Stimulated activated naive CD8-positive, alpha-beta T cell treated with anti-CD3 and anti-CD28 coated beads, Interleukin-15, amount 100 ng/mL, for 72 hours (primary cell): ENCODE data around the gene SOWAHD.
"Not testable (repeated sequence)": the region's sequence is repeated elsewhere in the genome, so short reads cannot be mapped to it uniquely, and the experiment has no call there.

Experiments
- ATAC-seq: fragments of 150-1000 bp; cut with Tn5 transposase; 2 replicates; pipeline ENCODE4 v1.10.0; 2021; ENCODE audit warnings: mild to moderate bottlenecking, moderate library complexity
- DNase-seq, 2 donors: peaks; one replicate each; pipeline ENCODE4 v3.0.0; 2021 to 2022
- H3K27ac Mint-ChIP-seq, 2 donors: one replicate each; pipeline ENCODE4 v1.8.0; 2022; ENCODE audit warnings: mild to moderate bottlenecking in 2 of 2, mixed read lengths in 2 of 2, moderate library complexity in 2 of 2
- H3K27me3 Mint-ChIP-seq: one replicate; pipeline ENCODE4 v1.8.0; 2022; ENCODE audit warnings: mixed read lengths
- H3K4me1 Mint-ChIP-seq: one replicate; pipeline ENCODE4 v1.8.0; 2022; ENCODE audit warnings: mild to moderate bottlenecking, mixed read lengths
- H3K4me3 Mint-ChIP-seq, 2 donors: one replicate each; pipeline ENCODE4 v1.8.0; 2022; ENCODE audit warnings: mild to moderate bottlenecking in 2 of 2, mixed read lengths in 2 of 2, moderate library complexity in 1 of 2
- H3K9me3 Mint-ChIP-seq, 2 donors: one replicate each; pipeline ENCODE4 v1.8.0; 2022; ENCODE audit warnings: mixed read lengths in 2 of 2

SOWAHD gene

GRCh38 chrX:119757979-119758730 is at the start of gene SOWAHD:
SOWAHD (plus strand) TSS chrX:119758588; CDS start chrX:119758668, 80 bp downstream.
- peaks cover 59% of the 10 kb centered on the region for H3K4me1 Mint-ChIP-seq
- H3K27me3 Mint-ChIP-seq, result no peaks in the 10 kb centered on the region
- ATAC-seq (peak; percentile 3), DNase-seq (peak; percentile 15 to 17)
- H3K27ac Mint-ChIP-seq, result peak within 1 kb of the TSS in 1 of 2 donors; percentile 83
- no peaks in the 10 kb centered on the region for H3K9me3 Mint-ChIP-seq
- peak within 1 kb of the TSS; percentile 72 to 88 for H3K4me3 Mint-ChIP-seq

GRCh38 chrX:119708936-119709335 is 49.5 kb upstream of the SOWAHD start:
- DNase-seq, result no peak
- no peaks in the 10 kb centered on the region for H3K4me1 Mint-ChIP-seq
- H3K27me3 Mint-ChIP-seq, result no peaks in the 10 kb centered on the region
- no peak overlapping the region for H3K27ac Mint-ChIP-seq
- no peak for ATAC-seq
- H3K9me3 Mint-ChIP-seq, result peaks cover 0 to 7% of the 10 kb centered on the region in 2 donors
- no peak overlapping the region for H3K4me3 Mint-ChIP-seq

GRCh38 chrX:119709630-119710029 is 48.8 kb upstream of the SOWAHD start:
- Mint-ChIP-seq H3K27ac (no peak overlapping the region), H3K9me3 (peaks cover 0 to 7% of the 10 kb centered on the region in 2 donors), H3K27me3 (no peaks in the 10 kb centered on the region), H3K4me1 (no peaks in the 10 kb centered on the region), H3K4me3 (no peak overlapping the region)
- no peak for DNase-seq
- ATAC-seq, result no peak

GRCh38 chrX:119721487-119721886 is 36.9 kb upstream of the SOWAHD start:
- no peaks in the 10 kb centered on the region for H3K27me3 Mint-ChIP-seq
- H3K27ac Mint-ChIP-seq, result no peak overlapping the region
- H3K9me3 Mint-ChIP-seq, result no peaks in the 10 kb centered on the region
- H3K4me3 Mint-ChIP-seq, result no peak overlapping the region
- H3K4me1 Mint-ChIP-seq, result no peaks in the 10 kb centered on the region
- ATAC-seq, result no peak
- DNase-seq, result no peak

- H3K4me1 Mint-ChIP-seq, result peaks cover under 1% of the 10 kb centered on the region
- no peak overlapping the region for H3K27ac Mint-ChIP-seq
- no peak overlapping the region for H3K4me3 Mint-ChIP-seq
- H3K27me3 Mint-ChIP-seq, result no peaks in the 10 kb centered on the region
- H3K9me3 Mint-ChIP-seq, result no peaks in the 10 kb centered on the region
- DNase-seq (no peak), ATAC-seq (no peak)
Measured at GRCh38 chrX:119721926-119722325, 36.5 kb upstream of the SOWAHD start.

GRCh38 chrX:119726900-119727555 is 31.4 kb upstream of the SOWAHD start:
- peaks cover 7% of the 10 kb centered on the region for H3K4me1 Mint-ChIP-seq
- H3K27me3 Mint-ChIP-seq, result no peaks in the 10 kb centered on the region
- ATAC-seq, result peak; percentile 71
- peak overlapping the region; percentile 53 to 64 for H3K4me3 Mint-ChIP-seq
- H3K27ac Mint-ChIP-seq, result no peak overlapping the region
- no peak for DNase-seq
- H3K9me3 Mint-ChIP-seq, result no peaks in the 10 kb centered on the region

DNA sequence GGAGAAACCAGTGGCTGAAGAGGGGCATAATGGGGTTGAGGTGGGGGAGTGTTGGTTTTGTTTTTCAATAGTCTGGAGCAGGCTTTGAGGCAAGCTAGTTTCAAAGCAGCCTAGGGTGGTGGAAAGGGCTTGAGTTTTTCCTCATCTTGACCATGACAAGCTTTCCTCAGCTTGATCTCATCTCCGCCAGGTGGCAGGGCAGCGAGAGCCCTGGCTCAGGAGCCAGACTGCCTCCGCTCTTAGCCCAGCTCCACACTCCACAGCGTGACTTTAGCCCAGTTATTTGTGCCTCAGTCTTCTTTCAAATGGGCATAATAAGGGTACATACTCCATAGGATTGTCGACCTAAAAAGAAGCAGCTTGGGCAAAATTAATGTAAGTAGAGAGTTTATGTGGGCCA is 29.9 kb upstream of the SOWAHD start:
- ATAC-seq (no peak), DNase-seq (no peak)
- no peak overlapping the region for H3K27ac Mint-ChIP-seq
- no peak overlapping the region for H3K4me3 Mint-ChIP-seq
- H3K9me3 Mint-ChIP-seq, result no peaks in the 10 kb centered on the region
- H3K27me3 Mint-ChIP-seq, result no peaks in the 10 kb centered on the region
- peaks cover 7% of the 10 kb centered on the region for H3K4me1 Mint-ChIP-seq

DNA sequence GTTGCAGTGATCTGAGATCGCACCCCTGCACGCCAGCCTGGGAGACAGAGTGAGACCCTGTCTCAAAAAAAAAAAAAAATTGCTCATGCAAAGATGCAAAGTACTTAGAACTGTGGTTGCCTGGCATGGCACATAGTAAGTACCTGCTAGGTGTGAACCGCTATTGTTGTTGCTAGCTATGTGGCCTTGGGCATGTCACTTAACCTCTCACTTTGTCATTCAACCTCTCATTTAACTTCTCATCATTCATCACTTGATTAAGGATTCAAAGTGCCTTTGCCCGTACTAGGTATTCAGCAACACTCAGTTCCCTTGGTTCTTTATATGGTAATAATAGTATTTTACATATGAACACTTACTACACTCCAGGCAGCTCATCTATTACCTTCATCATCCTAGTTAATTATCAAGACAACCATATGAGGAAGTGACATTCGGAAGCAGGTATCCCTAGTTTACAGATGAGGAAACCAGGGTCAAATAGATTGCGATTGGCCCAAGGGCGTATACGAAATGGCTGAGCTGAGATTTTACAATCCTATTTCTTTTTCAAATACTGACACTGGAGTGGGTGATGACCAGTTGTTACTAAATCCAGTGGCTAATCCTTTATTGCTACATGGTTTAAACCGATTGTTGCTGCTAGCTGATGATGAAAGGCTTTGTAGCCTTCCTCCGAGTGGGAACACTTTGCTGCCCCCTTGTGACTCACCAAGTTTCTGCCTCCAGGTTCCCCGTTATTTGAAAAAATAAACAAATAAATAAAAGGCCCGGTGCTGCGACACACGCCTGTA is 28.8 kb upstream of the SOWAHD start:
- Mint-ChIP-seq H3K27me3 (no peaks in the 10 kb centered on the region), H3K4me3 (no peak overlapping the region), H3K4me1 (peaks cover 7% of the 10 kb centered on the region), H3K9me3 (no peaks in the 10 kb centered on the region), H3K27ac (peak overlapping the region in 1 of 2 donors; percentile 13)
- DNase-seq, result peak; percentile 49 to 57
- ATAC-seq, result peak; percentile 60

DNA sequence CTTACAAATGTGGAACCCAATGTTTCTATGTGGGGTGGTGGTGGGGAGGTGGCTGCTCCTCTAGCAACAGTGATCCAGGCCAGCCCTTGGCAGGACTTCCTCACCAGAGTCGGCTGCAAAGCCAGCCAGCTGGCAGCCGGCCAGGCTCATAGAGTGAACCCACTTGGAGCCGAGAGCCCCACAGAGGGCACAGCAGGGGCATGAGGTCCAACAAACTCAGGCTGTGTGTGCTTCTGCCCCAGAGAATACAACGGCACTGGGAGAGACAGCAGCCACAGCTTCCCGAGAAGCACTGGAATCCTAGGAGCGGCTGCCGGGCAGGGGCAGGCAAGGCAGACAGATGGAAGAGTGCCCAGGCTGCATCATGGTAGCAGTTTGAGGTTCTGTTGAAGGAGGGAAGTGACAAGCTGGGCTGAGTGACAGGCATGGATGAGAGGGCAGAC is 23.5 kb upstream of the SOWAHD start:
- H3K4me1 Mint-ChIP-seq, result no peaks in the 10 kb centered on the region
- DNase-seq (no peak), ATAC-seq (no peak)
- H3K27ac Mint-ChIP-seq, result no peak overlapping the region
- H3K9me3 Mint-ChIP-seq, result no peaks in the 10 kb centered on the region
- H3K4me3 Mint-ChIP-seq, result no peak overlapping the region
- H3K27me3 Mint-ChIP-seq, result no peaks in the 10 kb centered on the region

DNA sequence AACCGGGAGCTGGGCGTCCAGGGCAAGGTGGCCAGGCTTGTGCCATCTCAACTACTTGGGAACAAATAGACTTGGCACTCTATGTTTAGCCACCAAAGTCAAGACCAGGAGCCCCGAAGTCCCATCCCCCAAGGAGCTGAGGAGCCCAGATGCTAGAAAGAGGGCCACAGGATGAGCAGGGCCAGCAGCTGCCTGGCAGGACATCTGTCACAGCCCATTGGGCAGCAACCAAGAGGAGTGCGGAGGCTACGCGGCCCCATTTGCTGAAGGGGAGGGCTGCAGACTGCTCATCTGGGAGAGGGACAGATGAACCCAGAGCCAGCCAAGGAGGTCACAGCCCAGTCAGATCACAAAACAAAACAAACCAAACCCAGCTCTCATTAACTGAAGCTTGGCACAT is 22.9 kb upstream of the SOWAHD start:
- Mint-ChIP-seq H3K4me1 (no peaks in the 10 kb centered on the region), H3K27ac (peak overlapping the region in 1 of 2 donors; percentile 19), H3K4me3 (no peak overlapping the region), H3K9me3 (no peaks in the 10 kb centered on the region), H3K27me3 (no peaks in the 10 kb centered on the region)
- DNase-seq (no peak), ATAC-seq (no peak)

GRCh38 chrX:119736206-119736764 is 22.1 kb upstream of the SOWAHD start:
- H3K9me3 Mint-ChIP-seq, result no peaks in the 10 kb centered on the region
- no peaks in the 10 kb centered on the region for H3K27me3 Mint-ChIP-seq
- no peaks in the 10 kb centered on the region for H3K4me1 Mint-ChIP-seq
- H3K27ac Mint-ChIP-seq, result no peak overlapping the region
- no peak overlapping the region for H3K4me3 Mint-ChIP-seq
- DNase-seq (no peak), ATAC-seq (no peak)

- H3K4me3 Mint-ChIP-seq, result no peak overlapping the region
- no peak overlapping the region for H3K27ac Mint-ChIP-seq
- no peaks in the 10 kb centered on the region for H3K9me3 Mint-ChIP-seq
- H3K27me3 Mint-ChIP-seq, result no peaks in the 10 kb centered on the region
- ATAC-seq (no peak), DNase-seq (no peak)
- no peaks in the 10 kb centered on the region for H3K4me1 Mint-ChIP-seq
Measured at GRCh38 chrX:119738742-119739141, 19.6 kb upstream of the SOWAHD start.

DNA sequence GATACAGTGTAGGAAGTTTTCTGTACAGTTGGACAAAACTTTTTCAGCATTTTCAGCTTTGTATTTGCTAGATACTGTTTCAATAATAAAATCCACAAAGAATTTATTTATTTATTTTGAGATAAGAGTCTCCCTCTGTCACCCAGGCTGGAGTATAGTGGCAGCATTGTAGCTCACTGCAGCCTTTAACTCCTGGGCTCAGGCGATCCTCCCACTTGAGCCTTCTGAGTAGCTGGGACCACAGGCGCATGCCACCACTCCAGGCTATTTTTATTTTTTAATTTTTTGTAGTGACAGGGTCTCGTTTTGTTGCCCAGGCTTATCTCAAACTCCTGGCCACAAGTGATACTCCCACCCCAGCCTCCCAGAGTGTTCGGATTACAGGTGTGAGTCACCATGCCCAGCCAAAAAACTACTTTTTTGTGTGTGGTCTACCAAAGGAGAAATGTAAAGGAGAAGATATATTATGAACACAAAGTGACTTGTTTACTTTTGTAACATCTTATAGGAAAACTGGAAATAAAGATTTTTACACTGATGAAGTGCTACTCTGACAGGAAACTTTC is 13.0 kb upstream of the SOWAHD start:
- Mint-ChIP-seq H3K4me1 (peaks cover 4% of the 10 kb centered on the region), H3K27ac (no peak overlapping the region), H3K4me3 (no peak overlapping the region), H3K27me3 (no peaks in the 10 kb centered on the region), H3K9me3 (no peaks in the 10 kb centered on the region)
- no peak for ATAC-seq
- DNase-seq, result no peak

DNA sequence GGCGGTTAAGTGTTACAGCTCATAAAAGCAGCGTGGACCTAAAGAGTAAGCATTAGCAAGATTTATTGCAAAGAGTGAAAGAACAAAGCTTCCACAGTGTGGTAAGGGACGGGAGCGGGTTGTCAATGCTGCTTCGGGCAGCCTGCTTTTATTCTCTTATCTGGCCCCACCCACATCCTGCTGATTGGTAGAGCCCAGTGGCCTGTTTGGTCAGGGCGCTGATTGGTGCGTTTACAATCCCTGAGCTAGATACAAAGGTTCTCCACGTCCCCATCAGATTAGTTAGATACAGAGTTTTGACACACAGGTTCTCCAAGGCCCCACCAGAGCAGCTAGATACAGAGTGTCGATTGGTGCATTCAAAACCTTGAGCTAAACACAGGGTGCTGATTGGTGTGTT is 8.3 kb upstream of the SOWAHD start:
- Mint-ChIP-seq H3K4me3 (peak overlapping the region; percentile 76), H3K27ac (peak overlapping the region; percentile 67 to 86), H3K4me1 (peaks cover 20% of the 10 kb centered on the region)
- not testable (repeated sequence) for ATAC-seq, H3K9me3 Mint-ChIP-seq, H3K27me3 Mint-ChIP-seq
- peak in 1 of 2 donors; percentile 23 for DNase-seq

- H3K27me3 Mint-ChIP-seq, DNase-seq, H3K27ac Mint-ChIP-seq, ATAC-seq, H3K9me3 Mint-ChIP-seq, H3K4me3 Mint-ChIP-seq: not testable (repeated sequence)
- H3K4me1 Mint-ChIP-seq, result peaks cover 26% of the 10 kb centered on the region
Measured at GRCh38 chrX:119750751-119751150, 7.6 kb upstream of the SOWAHD start.
